ENCODE results near the gene BTBD2. TPM values are rescaled to one million over a fixed set of nuclear protein-coding genes. Genes with fewer than 3 reads are reported as not detected.
A peak's percentile ranks its signal among the peaks of the same experiment; 100 is the strongest.

BTBD2 gene
- total and polyA plus RNA-seq, 2 of the 13 experiments (the other 11 are each of a cell fraction or from before 2014, with no cell fraction given), result 28.1 to 45.3 TPM

- TF ChIP-seq CREB3 (CRISPR knock-in tag; IDR thresholded peaks at IDR 0.05), result no peak
- TF ChIP-seq ZNF136 (CRISPR knock-in tag; IDR thresholded peaks at IDR 0.05; ENCODE audit: low read depth), result no peak
- no peak for TF ChIP-seq TARDBP (CRISPR knock-in tag; IDR thresholded peaks at IDR 0.05)
- TF ChIP-seq ZFP41 (CRISPR knock-in tag; IDR thresholded peaks at IDR 0.05; ENCODE audit: borderline replicate concordance), result no peak
- no peak for TF ChIP-seq SIN3A (IDR thresholded peaks at IDR 0.05; ENCODE audit: borderline replicate concordance, low read depth, low read length)
- TF ChIP-seq ZNF251 (CRISPR knock-in tag; IDR thresholded peaks at IDR 0.05), result no peak
- TF ChIP-seq ZNF329 (CRISPR knock-in tag; IDR thresholded peaks at IDR 0.05; ENCODE audit: low read depth), result no peak
- no peak for TF ChIP-seq GLI4 (CRISPR knock-in tag; IDR thresholded peaks at IDR 0.05; ENCODE audit: borderline replicate concordance)
- TF ChIP-seq MLXIP (CRISPR knock-in tag; IDR thresholded peaks at IDR 0.05; ENCODE audit: borderline replicate concordance), result no peak
- TF ChIP-seq ZBTB33 (CRISPR knock-in tag; IDR thresholded peaks at IDR 0.05), result peak; percentile 52; the same call in 1 of the 2 replicates
- 0 out of 2 replicates have a peak, but pooled peaks have one; percentile 0 for TF ChIP-seq HHEX (CRISPR knock-in tag; IDR thresholded peaks at IDR 0.05)
- no peak for TF ChIP-seq TRIM22 (IDR thresholded peaks at IDR 0.05)
- TF ChIP-seq KDM2A (CRISPR knock-in tag; IDR thresholded peaks at IDR 0.05; ENCODE audit: borderline replicate concordance, low read depth), result peak; percentile 37; the same call in 1 of the 2 replicates
- no peak for TF ChIP-seq ZNF276 (CRISPR knock-in tag; IDR thresholded peaks at IDR 0.05; ENCODE audit: low read depth)
- TF ChIP-seq HCFC1 (IDR thresholded peaks at IDR 0.05; ENCODE audit: low read depth, low read length), result no peak
- no peak for TF ChIP-seq ZNF256 (CRISPR knock-in tag; conservative IDR thresholded peaks at IDR 0.05)
- no peak for TF ChIP-seq ZSCAN5A (CRISPR knock-in tag; IDR thresholded peaks at IDR 0.05; ENCODE audit: borderline replicate concordance)
- TF ChIP-seq ZNF562 (CRISPR knock-in tag; IDR thresholded peaks at IDR 0.05; ENCODE audit: borderline replicate concordance), result no peak
- no peak for TF ChIP-seq IKZF4 (CRISPR knock-in tag; IDR thresholded peaks at IDR 0.05; ENCODE audit: borderline replicate concordance, low read depth, not compliant biosample characterization)
Observed at GRCh38 chr19:2049741-2050348, 34.3 kb upstream of the BTBD2 start (continued).

All from HepG2 (cell line).